HG02938 (cell line): ENCODE data around the gene PLXNA3.

ENCODE experiments used
- ATAC-seq: cut with Tn5 transposase; IDR thresholded peaks from one replicate; pipeline ENCODE4 v1.9.1; 2021; ENCODE audit warnings: mild to moderate bottlenecking, moderate library complexity; ENCODE audit not compliant: unreplicated experiment

PLXNA3 gene

DNA sequence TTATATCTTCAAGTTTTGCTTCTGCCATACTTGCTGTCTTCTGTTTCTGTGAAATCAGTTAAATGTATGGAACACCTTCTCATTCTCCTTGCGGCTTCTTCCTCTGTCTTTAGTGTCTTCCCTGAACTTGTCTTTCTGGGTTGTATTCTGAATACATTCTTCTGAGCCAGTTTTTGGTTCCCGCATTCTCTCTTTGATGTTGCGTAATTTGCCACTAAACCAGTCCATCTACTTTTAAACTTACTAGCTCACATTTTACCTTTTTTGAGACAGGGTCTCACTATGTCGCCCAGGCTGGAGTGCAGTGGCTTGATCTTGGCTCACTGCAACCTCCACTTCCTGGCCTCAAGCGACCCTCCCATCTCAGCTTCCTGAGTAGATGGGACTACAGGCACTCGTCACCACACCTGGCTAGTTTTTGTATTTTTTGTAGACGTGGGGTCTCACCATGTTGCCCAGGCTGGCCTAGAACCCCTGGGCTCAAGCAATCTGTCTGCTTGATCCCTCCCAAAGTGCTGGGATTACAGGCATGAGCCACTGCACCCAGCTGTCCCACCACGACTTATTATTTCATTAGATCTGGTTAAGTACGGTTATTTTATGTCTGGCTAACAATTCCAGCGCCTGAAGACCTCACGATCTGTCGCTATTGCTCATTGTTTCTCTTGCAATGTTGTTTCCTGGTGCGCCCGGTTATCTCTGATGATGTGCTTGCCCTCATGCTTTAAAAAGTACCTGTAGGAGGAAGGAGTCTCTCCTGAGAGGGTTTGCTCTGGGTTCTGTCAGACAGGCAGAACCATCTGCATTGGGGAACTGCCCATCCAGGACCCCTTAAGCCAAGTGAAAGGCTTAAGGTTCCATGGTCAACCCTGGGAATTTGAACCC lies 67.8 kb downstream of the PLXNA3 start:
- no peak for ATAC-seq

DNA sequence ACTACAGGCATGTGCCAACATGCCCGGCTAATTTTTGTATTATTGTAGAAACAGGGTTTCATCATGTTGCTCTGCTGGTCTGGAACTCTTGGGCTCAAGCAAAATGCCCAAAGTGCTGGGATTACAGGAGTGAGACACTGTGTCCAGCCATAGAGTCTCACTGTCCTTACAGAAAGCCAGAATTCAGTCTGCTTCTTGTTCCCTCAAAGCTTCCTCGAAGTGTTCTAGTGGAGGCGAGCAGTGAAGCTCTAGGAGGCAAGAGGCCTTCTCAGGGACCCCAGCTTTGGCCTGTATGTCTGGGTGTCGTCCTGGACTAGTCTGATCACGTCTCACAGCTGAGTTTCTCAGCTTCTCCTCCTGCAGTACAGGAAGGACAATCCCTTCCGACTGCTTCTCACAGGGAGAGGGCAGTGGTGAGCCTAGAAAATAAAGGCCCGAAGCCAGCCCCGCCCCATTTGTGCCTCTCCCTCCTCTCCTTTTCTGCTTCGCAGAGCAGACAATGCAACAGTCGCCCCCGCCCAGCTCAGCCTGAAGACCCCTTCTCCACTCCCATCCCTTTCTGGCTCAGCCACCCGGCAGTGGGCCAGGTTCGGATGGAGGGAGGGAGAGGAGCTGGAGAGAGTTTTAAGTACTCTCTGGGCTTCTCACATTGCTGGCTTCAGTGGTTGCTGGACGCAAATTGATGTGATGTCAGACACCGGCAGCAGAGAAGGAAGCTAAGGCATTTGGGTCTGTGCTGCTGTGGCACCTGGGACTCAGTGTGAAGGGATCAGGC lies 69.0 kb downstream of the PLXNA3 start:
- ATAC-seq, result peak; percentile 72
